ENCODE results near the gene NELFB.

- TF ChIP-seq CTCF (IDR thresholded peaks at IDR 0.05; ENCODE audit: low read depth, low read length, missing input control) (no peak), REST (IDR thresholded peaks at IDR 0.05) (no peak), YY1 (IDR thresholded peaks at IDR 0.05) (no peak), RAD21 (IDR thresholded peaks at IDR 0.05) (no peak), EGR1 (IDR thresholded peaks at IDR 0.05; ENCODE audit: low read depth in 2 of 2) (no peak), HNF4A (conservative IDR thresholded peaks at IDR 0.05) (no peak), GABPA (IDR thresholded peaks at IDR 0.05 in 1 of 2, conservative IDR thresholded peaks at IDR 0.05 in 1 of 2) (no peak), SP1 (IDR thresholded peaks at IDR 0.05) (no peak), ATF3 (IDR thresholded peaks at IDR 0.05) (no peak)
These were observed 10.5 kb downstream of the NELFB start for GRCh38 chr9:137265496-137266161.
